GM23338 (cell line): ENCODE results near the gene SYNCRIP. TPM values are rescaled to one million over a fixed set of nuclear protein-coding genes. Genes with fewer than 3 reads are reported as not detected.

ENCODE experiments used
- ATAC-seq: fragments of 200-7000 bp; cut with Tn5 transposase; 3 replicates; pipeline ENCODE4 v1.9.1; 2020
- DNase-seq: peaks from one replicate; pipeline ENCODE4 v3.0.0-alpha.2; 2015; ENCODE audit warnings: low spot score
- H2AFZ ChIP-seq: fragments of 200-600 bp; sonication (generic); 2 replicates; pipeline ENCODE4 v1.8.0; 2016; ENCODE audit warnings: antibody characterized with exemption, mild to moderate bottlenecking, moderate library complexity
- H3F3A ChIP-seq: fragments of 200-600 bp; sonication (generic); replicated peaks from 2 replicates; pipeline ENCODE4 v1.8.0; 2017; ENCODE audit warnings: antibody characterized with exemption, mixed run types, low read depth
- H3K27ac ChIP-seq: fragments of 200-600 bp; sonication (generic); 2 replicates; pipeline ENCODE4 v1.6.1; 2016; ENCODE audit warnings: low read depth
- H3K27me3 ChIP-seq: fragments of 200-600 bp; sonication (generic); 2 replicates; pipeline ENCODE4 v1.8.0; 2016; ENCODE audit warnings: mild to moderate bottlenecking, mixed run types, moderate library complexity; ENCODE audit not compliant: insufficient read depth
- H3K36me3 ChIP-seq: fragments of 200-600 bp; sonication (generic); 2 replicates; pipeline ENCODE4 v1.8.0; 2016; ENCODE audit warnings: mild to moderate bottlenecking; ENCODE audit not compliant: insufficient read depth
- H3K4me1 ChIP-seq: fragments of 200-600 bp; sonication (generic); 2 replicates; pipeline ENCODE4 v1.8.0; 2016; ENCODE audit warnings: mild to moderate bottlenecking, moderate library complexity; ENCODE audit not compliant: insufficient read depth
- H3K4me2 ChIP-seq: fragments of 200-600 bp; sonication (generic); 2 replicates; pipeline ENCODE4 v1.7.1; 2017; ENCODE audit warnings: mixed run types
- H3K4me3 ChIP-seq: fragments of 200-600 bp; sonication (generic); 2 replicates; pipeline ENCODE4 v1.6.1; 2016; ENCODE audit warnings: mixed run types
- H3K79me2 ChIP-seq: fragments of 200-600 bp; sonication (generic); replicated peaks from 2 replicates; pipeline ENCODE4 v1.8.0; 2017; ENCODE audit warnings: mild to moderate bottlenecking; ENCODE audit not compliant: insufficient read depth
- H3K9me2 ChIP-seq: fragments of 200-600 bp; sonication (generic); 2 replicates; pipeline ENCODE4 v1.8.0; 2017; ENCODE audit not compliant: insufficient read depth
- H4K20me1 ChIP-seq: fragments of 200-600 bp; sonication (generic); replicated peaks from 2 replicates; pipeline ENCODE4 v1.8.0; 2017; ENCODE audit warnings: mild to moderate bottlenecking; ENCODE audit not compliant: insufficient read depth
- H3K27ac Mint-ChIP-seq: 2 replicates; pipeline ENCODE4 v1.8.0; 2020; ENCODE audit warnings: inconsistent platforms, mild to moderate bottlenecking, moderate library complexity, mixed read lengths
- H3K27me3 Mint-ChIP-seq: 3 replicates; pipeline ENCODE4 v1.8.0; 2022; ENCODE audit warnings: low read depth, mild to moderate bottlenecking, moderate library complexity, mixed read lengths, inconsistent platforms; ENCODE audit not compliant: insufficient read depth, poor library complexity
- H3K36me3 Mint-ChIP-seq: 3 replicates; pipeline ENCODE4 v1.8.0; 2021; ENCODE audit warnings: low read depth, mild to moderate bottlenecking, inconsistent platforms, moderate library complexity, mixed read lengths
- H3K4me1 Mint-ChIP-seq: 3 replicates; pipeline ENCODE4 v1.8.0; 2020; ENCODE audit warnings: mild to moderate bottlenecking, inconsistent platforms, mixed read lengths
- H3K4me3 Mint-ChIP-seq: 3 replicates; pipeline ENCODE4 v1.8.0; 2021; ENCODE audit warnings: moderate library complexity, mild to moderate bottlenecking, inconsistent platforms, mixed read lengths
- H3K9me3 Mint-ChIP-seq: 3 replicates; pipeline ENCODE4 v1.8.0; 2020; ENCODE audit warnings: moderate library complexity, mild to moderate bottlenecking, inconsistent platforms, mixed read lengths
- CREB1 ChIP-seq: fragments of 250-450 bp; sonication (Bioruptor Pico); IDR thresholded peaks from 2 replicates; pipeline ENCODE4 v1.5.0; 2020; ENCODE audit warnings: low read depth, mild to moderate bottlenecking, moderate library complexity
- EZH2phosphoT487 ChIP-seq: fragments of 200-600 bp; sonication (generic); IDR thresholded peaks from one replicate; pipeline ENCODE4 v1.8.1; 2018; ENCODE audit warnings: antibody characterized with exemption; ENCODE audit not compliant: unreplicated experiment
- JUNB ChIP-seq: IDR thresholded peaks from one replicate; pipeline ENCODE4 v1.6.1; 2016; ENCODE audit warnings: antibody characterized with exemption; ENCODE audit not compliant: unreplicated experiment
- NANOG ChIP-seq: IDR thresholded peaks from 2 replicates; pipeline ENCODE4 v1.6.1; 2016; ENCODE audit warnings: antibody characterized with exemption, borderline replicate concordance
- POLR2AphosphoS5 ChIP-seq: IDR thresholded peaks from 2 replicates; pipeline ENCODE4 v1.6.1; 2016; ENCODE audit warnings: antibody characterized with exemption, low read depth
- REST ChIP-seq: IDR thresholded peaks from one replicate; pipeline ENCODE4 v1.6.1; 2018; ENCODE audit warnings: antibody characterized with exemption; ENCODE audit not compliant: unreplicated experiment
- ZNF114 ChIP-seq: fragments of 250-450 bp; sonication (Bioruptor Pico); IDR thresholded peaks from 2 replicates; pipeline ENCODE4 v1.5.0; 2020; ENCODE audit warnings: mild to moderate bottlenecking, moderate library complexity
- polyA plus RNA-seq: library from polyadenylated mRNA; unstranded; fragments of >200 nt; fragmentation: Nextera tagmentation; extraction: Ambion mirVana; gene quantifications from 2 replicates; pipeline ENCODE4 v1.2.1, GENCODE V29; 2016
- total RNA-seq: library from RNA; depleted of rRNA; stranded (reverse); fragments of >200 nt; shearing (Covaris generic); gene quantifications from 2 replicates; pipeline ENCODE4 v1.2.3, GENCODE V29; 2014
- TF ChIP-seq, protein P1 (sequence below), 2 experiments: fragments of 200-600 bp in 1 of 2; sonication (generic) in 1 of 2; conservative IDR thresholded peaks; 2 replicates each; pipeline versions ENCODE4 v1.5.1 to v1.6.1; 2016 to 2017; ENCODE audit warnings: antibody characterized with exemption in 2 of 2, low read depth in 2 of 2, mild to moderate bottlenecking in 2 of 2, moderate library complexity in 1 of 2
- TF ChIP-seq, protein P2 (sequence below): IDR thresholded peaks from 2 replicates; pipeline ENCODE4 v1.6.1; 2016; ENCODE audit warnings: antibody characterized with exemption

Gene SYNCRIP
- total and polyA plus RNA-seq, 2 experiments from 2014 or later = 163 to 164 TPM

GRCh38 chr6:85691478-85691877 lies 48.8 kb upstream of the SYNCRIP start (continued):
- no peak for TF ChIP-seq REST
- TF ChIP-seq EZH2phosphoT487 = no peak
- TF ChIP-seq, protein P1, sequence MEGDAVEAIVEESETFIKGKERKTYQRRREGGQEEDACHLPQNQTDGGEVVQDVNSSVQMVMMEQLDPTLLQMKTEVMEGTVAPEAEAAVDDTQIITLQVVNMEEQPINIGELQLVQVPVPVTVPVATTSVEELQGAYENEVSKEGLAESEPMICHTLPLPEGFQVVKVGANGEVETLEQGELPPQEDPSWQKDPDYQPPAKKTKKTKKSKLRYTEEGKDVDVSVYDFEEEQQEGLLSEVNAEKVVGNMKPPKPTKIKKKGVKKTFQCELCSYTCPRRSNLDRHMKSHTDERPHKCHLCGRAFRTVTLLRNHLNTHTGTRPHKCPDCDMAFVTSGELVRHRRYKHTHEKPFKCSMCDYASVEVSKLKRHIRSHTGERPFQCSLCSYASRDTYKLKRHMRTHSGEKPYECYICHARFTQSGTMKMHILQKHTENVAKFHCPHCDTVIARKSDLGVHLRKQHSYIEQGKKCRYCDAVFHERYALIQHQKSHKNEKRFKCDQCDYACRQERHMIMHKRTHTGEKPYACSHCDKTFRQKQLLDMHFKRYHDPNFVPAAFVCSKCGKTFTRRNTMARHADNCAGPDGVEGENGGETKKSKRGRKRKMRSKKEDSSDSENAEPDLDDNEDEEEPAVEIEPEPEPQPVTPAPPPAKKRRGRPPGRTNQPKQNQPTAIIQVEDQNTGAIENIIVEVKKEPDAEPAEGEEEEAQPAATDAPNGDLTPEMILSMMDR (conservative IDR thresholded peaks at IDR 0.05; ENCODE audit: low read depth in 2 of 2) = no peak
- TF ChIP-seq, protein P2, sequence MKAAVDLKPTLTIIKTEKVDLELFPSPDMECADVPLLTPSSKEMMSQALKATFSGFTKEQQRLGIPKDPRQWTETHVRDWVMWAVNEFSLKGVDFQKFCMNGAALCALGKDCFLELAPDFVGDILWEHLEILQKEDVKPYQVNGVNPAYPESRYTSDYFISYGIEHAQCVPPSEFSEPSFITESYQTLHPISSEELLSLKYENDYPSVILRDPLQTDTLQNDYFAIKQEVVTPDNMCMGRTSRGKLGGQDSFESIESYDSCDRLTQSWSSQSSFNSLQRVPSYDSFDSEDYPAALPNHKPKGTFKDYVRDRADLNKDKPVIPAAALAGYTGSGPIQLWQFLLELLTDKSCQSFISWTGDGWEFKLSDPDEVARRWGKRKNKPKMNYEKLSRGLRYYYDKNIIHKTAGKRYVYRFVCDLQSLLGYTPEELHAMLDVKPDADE = no peak
- TF ChIP-seq ZNF114 (CRISPR knock-in tag) = no peak
- no peak for TF ChIP-seq CREB1
- TF ChIP-seq JUNB = no peak
- no peak for TF ChIP-seq NANOG
- no peak for TF ChIP-seq POLR2AphosphoS5

DNA sequence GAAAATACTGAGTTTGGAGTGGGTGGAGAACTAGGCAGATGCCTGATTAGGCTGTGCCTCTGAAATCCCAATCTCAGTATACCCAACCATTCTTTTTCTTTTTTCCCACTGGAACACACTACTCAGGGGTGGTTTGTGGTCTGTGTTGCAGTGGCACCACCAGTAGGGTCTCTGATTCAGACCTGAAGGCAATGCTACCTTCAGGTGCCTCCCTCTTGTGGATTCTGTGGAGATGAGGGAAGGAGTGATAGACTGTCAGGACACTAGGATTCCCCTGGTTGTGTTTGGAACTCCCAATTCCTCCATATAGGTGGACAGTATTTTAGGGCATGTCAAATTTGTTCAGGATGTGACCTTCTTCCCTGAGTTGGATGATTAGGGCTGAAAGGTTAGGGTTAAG lies 47.4 kb upstream of the SYNCRIP start:
- Mint-ChIP-seq H3K27ac (no peak overlapping the region), H3K36me3 (no peaks in the 10 kb centered on the region), H3K4me3 (no peak overlapping the region), H3K9me3 (no peaks in the 10 kb centered on the region), H3K27me3 (no peaks in the 10 kb centered on the region), H3K4me1 (no peaks in the 10 kb centered on the region)
- peak; percentile 35; the same call in 1 of the 3 replicates for ATAC-seq
- Histone ChIP-seq H3F3A (no peaks in the 10 kb centered on the region), H3K27me3 (no peaks in the 10 kb centered on the region), H3K4me3 (no peak overlapping the region), H2AFZ (no peak overlapping the region), H3K36me3 (no peaks in the 10 kb centered on the region), H3K9me2 (no peaks in the 10 kb centered on the region), H3K4me1 (no peaks in the 10 kb centered on the region), H4K20me1 (no peaks in the 10 kb centered on the region), H3K4me2 (no peak overlapping the region), H3K27ac (no peak overlapping the region), H3K79me2 (no peaks in the 10 kb centered on the region)
- DNase-seq = no peak
- no peak for TF ChIP-seq CREB1
- TF ChIP-seq, protein P1 (conservative IDR thresholded peaks at IDR 0.05; ENCODE audit: low read depth in 2 of 2) = peak in 1 of 2 experiments; percentile 50; a peak in 2 of 4 replicates
